Stimulated activated CD8-positive, alpha-beta memory T cell treated with anti-CD3 and anti-CD28 coated beads, Interleukin-7, amount 100 ng/mL, for 48 hours (primary cell): ENCODE measurements around the gene TGIF2LX.
"Not testable (repeated sequence)": the region's sequence is repeated elsewhere in the genome, so short reads cannot be mapped to it uniquely, and the experiment has no call there.

Experiments used
- DNase-seq, 2 donors: peaks; one replicate each; pipeline ENCODE4 v3.0.0-alpha.2; 2020; ENCODE audit warnings: low read depth in 1 of 2; ENCODE audit errors: extremely low read depth in 1 of 2

The TGIF2LX gene

GRCh38 chrX:89921665-89922064, at the start of gene TGIF2LX:
Gene TGIF2LX (plus strand): TSS chrX:89921908. CDS start chrX:89922086, 178 bp downstream.
- DNase-seq, result not testable (repeated sequence)

GRCh38 chrX:89922338-89922934, 728 bp downstream of the TGIF2LX start:
- not testable (repeated sequence) for DNase-seq

GRCh38 chrX:89943077-89943476, 21.4 kb downstream of the TGIF2LX start:
- not testable (repeated sequence) for DNase-seq

GRCh38 chrX:89965588-89965987, 43.9 kb downstream of the TGIF2LX start:
- DNase-seq, result not testable (repeated sequence)
